HG03097 (cell line): Measurements from ENCODE around the gene SDHAF1.
"Not testable (repeated sequence)": the region's sequence is repeated elsewhere in the genome, so short reads cannot be mapped to it uniquely, and the experiment has no call there.

Source experiments
- ATAC-seq: cut with Tn5 transposase; IDR thresholded peaks from one replicate; pipeline ENCODE4 v1.9.1; 2021; ENCODE audit not compliant: unreplicated experiment, low FRiP score

SDHAF1 gene

DNA sequence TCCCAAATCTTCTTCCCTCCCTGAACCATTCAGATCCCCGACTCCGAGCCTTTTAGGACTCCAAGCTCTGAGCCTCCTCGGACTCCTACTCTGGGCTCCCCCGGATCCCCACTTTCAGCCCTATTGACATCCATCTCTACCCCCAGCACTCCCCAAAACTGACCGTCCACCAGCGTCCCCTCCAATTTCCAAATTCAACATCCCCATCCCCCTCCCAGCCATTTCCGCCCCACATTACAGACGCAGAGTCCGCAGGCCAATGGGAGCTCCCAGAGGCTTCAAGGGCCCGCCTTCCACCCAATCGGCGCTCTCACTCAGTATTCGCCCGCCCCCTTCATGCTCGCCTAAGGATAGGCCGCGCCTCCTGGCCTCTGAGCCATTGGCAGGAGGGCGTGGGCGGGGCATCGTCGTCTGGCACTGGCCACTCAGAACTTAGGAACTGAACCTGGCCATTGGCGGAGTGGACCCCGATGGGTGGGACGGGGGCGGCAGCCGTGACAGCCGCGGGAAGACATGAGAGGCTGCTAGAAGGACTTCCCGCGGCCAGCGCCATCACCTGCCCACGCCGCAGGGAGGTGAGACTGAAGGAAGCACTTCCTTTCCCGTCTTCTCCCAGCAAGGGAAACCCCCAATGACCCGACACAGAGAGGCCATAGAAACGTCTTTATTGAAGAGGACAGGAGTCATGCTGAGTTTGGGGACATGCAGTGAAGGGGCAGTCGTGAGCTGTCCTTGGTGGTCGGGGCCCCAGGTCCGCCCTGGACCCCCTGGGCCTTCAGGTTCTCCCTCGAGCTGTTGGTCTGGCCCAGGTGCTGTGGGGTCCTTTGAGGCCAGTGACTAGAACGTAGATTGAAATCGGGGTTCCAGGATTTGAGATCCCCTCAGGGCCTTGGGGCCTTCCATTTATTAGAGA, 19.3 kb downstream of the SDHAF1 start, which contains the start of gene ALKBH6:
TSS of gene ALKBH6 (minus strand) at position 202 of the 913 bp plus-strand sequence. CDS start 816 bp downstream, outside the sequence.
- peak; percentile 94 for ATAC-seq

DNA sequence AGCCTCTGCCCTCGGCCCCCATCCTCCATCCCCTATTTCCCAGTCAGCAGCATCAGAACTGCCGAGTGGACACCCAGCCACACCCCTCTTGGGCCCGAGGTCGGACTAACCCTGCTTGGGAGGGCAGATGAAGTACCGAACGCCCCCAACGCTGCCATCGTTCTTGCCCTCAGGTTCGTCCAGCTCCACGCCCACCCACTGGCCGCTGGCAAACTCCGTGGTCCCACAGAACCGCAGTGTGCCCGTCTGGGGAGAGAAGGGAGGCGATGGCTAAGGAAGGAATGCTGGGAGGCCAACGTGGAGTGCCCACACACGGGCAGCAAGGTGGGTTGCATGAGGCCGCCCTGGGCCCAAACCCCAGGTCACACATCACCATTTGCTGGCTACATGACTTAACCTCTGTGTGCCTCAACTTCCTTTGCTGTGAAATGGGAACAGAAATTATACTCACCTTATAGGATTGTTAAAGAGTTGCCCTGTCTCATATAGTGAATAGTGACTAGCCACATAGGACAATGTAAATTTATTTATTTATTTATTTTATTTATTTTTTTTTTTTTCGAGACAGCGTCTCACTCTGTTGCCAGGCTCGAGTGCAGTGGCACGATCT, 24.2 kb downstream of the SDHAF1 start:
- no peak for ATAC-seq

DNA sequence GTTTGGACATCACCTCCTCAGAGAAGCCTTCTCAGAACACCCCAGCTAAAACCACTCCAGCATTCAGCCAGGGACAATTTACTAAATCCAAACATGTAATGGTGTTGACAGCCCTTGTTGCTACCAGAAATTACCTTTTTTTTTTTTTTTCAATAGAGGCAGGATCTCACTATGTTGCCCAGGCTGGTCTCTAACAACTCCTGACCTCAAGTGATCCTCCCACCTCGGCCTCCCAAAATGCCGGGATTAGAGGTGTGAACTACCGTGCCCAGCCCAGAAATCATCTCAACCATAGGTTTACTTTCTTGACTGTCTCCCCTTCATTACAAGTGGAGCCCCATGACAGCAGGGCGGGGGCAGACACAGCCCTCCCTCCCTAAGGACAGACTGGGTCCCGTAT, 28.4 kb downstream of the SDHAF1 start:
- ATAC-seq, result no peak

DNA sequence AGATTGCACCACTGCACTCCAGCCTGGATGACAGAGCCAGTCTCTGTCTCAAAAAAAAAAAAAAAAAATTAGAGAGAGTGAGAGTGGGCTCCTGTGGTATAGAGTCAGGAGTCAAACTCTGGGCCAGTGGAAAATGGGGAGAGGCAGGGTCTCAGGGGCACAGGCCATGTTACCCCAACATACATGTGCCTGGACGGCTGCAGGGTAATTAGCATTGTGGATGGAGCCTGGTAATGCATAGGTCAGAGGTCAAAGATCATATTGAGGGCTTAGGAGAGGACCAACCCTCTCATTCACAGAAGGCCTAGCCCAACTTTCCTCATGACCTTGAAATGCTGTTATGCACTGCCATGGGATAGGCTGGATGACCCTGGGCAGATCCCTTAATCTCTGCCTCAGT, 30.6 kb downstream of the SDHAF1 start:
- ATAC-seq, result no peak

DNA sequence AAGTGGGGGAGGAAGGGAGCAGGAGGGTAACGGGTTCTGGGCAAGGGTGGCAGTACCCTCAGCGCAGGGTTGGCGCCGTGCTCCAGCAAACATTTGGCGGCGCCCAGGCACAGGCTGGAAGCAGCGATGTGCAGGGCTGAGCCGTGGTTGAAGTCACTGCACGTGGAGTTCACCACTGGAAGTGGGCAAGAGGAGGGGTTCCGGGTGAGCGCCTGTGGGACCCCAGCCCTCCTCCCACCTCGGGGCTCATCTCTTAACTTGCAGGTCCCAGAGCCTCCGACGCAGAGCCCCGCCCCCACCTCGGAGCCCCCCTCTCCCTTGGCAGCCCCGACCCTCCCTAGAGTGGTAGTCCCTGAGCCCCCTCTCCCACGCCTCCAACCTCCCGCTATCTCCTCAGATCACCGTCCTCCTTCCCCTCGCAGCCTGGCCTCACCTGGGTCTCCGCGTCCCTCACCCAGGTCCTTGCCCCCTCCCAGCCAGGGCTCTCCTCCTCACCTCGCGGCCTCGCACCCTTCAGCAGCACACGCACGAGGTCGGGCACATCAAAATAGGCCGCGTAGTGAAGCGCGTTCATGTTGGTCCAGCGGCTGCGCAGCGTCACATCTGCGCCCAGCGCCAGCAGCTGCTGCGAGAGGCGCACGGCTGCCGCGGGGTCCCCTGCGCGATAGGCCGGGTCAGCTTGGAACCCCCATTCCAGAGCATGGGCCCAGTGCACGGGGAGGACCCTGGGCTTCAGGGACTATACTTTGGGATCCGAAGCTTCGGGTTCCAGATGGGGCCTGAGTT, 31.3 kb downstream of the SDHAF1 start:
- ATAC-seq, result no peak

DNA sequence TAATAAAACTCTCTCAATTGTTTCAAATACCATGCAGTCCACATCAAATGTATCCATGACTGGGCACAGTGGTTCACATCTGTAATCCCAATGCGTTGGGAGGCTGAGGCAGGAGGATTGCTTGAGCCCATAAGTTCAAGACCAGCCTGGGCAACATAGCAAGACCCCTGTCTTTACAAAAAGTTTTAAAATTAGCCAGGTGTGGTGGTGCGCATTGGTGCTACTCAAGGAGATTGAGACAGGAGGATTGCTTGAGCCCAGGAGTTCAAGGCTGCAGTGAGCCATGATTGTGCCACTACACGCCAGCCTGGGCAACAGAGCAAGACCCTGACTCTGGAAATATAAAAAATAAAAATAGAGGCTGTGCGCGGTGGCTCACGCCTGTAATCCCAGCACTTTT, 32.7 kb downstream of the SDHAF1 start:
- no peak for ATAC-seq

DNA sequence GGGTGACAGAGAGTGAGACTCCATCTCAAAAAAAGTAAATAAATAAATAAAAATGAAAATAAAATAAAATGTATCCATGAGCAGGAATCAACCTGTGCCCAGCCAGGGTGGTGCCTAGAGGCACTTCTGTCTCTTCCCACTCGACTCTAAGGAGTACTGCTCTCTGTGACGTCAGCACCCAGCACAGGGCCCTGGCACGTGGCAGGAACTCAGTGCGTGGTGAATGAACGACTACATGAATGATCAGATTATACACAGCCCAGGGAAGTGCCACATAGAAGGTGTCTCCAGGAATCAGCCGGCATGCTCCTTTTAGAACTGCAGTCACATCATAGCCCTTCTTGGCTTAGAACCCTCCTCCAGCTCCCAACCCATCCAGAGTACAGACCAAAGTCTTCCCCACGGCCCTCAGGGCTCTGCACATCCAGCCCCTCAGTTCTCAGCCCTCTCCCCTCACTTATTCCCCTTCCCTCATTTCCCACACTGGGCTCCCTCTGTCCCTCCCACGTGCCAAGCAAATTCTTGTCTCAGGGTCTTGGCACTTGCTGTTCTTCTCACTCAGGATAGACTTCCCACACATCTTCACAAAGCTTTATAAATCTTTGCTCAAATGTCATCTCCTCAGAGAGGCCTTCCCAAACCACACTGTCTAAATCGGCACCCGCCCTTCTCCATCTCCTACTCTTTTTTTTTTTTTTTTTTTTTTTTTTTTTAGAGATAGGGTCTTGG, 33.5 kb downstream of the SDHAF1 start:
- no peak for ATAC-seq

DNA sequence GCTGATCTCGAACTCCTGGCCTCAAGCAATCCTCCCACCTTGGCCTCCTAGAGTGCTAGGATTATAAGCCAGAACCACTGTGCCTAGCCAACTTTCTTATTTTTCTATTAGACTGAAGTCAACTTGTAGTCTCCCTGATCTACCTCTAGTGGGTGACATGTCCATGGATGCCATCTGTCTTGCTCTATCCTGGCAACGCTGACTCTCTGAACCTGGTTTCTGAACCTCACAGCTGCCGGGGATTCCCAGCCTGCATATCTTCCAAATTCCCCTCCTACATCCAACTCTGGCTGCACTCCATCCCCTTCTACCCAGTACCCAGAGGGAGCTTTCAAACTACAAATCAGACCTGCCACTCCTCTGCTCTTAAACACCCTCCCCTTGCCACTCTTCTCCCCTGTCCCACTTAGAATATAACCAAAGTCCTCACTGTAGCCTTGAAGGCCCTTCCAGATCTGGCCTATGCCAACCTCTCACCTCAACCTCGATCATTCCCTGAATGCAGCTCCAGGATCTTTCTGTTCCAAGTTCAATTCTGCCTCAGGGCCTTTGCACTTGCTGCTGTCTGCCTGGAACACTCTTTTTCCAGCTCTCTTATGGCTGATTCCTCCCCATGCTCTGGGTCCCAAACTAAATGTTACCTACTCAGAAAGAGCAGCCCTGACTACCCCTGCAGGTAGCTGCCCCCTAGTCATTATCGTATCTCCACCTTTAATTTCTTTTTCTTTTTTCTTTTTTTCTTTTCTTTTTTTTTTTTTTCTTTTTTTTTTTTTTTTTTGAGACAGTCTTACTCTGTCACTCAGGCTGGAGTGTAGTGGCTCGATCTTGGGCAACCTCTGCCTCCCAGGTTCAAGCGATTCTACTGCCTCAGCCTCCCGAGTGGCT, 35.5 kb downstream of the SDHAF1 start:
- no peak for ATAC-seq

DNA sequence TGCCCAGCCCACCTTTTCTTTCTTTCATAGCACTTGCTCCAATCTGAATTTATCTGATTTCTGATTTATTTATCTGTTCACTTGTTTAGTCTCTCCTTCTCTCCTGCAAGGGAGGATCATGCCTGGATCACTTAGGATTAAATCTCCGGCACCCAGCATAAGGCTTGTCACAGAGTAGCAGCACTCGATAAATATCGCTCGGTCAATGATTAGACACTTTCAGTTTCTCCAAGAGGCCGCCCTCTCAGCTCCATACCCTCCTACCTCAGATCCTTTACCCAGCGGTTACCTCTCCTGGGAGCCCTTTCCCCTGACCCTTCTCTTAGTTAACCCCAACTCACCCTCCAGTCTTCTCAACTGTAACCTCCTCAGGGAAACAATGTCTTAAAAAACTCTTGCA, 36.3 kb downstream of the SDHAF1 start:
- ATAC-seq, result no peak

DNA sequence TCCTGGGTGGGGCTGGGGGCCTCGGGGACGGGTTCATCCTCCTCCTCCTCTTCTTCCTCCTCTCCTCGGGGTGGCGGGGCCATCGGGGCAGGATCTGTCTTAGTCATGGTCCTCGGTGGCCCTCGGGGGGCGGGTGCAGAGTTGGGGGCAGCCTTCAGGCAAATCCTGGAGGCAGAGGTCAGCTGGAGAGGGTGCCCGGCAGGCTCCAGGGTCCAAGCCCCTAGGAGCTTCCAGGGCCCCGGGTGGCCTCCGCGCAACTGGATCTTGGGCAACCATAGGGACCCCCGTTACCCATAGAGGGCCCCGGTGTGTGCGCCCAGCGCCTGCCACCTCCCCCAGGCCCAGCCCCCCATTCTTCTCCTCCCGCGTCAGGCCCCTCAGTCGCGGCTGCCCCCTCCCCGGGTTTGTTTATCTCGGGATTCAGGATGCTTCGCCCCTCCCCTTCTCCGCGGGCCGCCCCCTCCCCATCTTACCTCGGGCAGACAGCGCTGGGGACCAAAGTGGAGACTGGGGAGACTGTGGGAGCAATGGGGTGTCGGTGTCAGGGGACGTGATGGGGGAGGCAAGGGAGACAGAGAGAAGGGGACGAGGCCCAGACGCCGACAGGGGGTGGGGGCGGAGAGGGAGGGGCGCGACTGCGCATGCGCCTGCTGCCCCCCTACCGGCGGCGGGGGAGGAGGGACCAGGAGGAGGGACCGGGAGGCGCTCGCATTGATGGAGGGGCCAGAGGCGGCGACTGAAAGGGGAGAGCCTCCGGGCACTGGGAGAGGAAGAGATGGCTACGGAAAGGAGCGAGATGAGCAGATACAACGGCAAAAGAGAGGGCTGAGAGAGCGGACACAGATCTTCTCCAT, 37.5 kb downstream of the SDHAF1 start, which contains the start of gene CLIP3:
TSS of gene CLIP3 (minus strand) at position 623 of the 854 bp plus-strand sequence. CDS start at position 107, 516 bp downstream.
- ATAC-seq, result no peak

DNA sequence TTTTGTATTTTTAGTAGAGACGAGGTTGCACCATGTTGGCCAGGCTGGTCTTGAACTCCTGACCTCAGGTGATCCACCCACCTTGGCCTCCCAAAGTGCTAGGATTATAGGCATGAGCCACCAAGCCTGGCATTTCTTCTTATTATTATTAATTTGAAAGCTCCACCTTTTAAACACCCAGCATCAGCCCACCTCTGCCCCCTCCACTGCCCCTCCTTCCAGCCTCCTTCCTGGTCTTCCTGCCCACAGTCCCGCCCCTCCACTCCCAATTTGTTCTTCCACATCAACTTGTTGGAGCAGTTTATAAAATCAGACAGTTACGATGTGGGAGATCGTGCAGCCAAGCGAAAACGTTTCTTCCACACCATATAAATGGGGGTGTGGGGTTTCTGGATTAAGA, 45.5 kb downstream of the SDHAF1 start:
- ATAC-seq, result no peak

DNA sequence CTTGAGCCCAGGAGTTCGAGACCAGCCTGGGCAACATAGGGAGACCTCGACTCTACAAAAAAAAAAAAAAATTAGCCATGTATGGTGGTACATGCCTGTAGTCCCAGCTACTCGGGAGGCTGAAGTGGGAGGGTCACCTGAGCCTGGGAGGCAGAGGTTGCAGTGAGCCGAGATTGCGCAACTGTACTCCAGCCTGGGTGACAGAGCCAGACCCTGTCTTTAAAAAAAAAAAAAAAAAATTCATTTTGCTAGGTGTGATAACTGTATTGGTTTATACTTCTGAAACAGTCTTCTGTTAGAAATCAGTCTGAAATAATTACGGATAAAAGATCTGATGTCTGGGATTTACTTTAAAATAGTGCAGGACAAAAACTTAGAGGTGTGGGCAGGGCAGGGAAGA, 46.1 kb downstream of the SDHAF1 start:
- not testable (repeated sequence) for ATAC-seq

DNA sequence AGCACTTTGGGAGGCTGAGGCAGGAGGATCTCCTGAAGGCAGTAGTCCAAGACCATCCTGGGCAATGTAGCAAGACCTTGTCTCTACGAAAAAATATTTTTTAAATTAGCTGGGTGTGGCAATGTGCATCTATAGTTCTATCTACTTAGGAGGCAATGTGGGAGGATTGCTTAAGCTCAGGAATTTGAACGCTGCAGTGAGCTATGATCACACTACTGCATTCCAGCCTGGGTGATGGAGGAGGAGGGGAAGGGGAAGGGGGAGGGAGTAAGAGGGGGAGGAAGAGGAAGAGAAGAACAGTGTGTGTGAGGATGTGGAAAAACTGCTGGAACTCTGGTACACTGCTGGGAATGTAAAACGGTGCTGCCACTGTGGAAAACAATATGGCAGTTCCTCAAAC, 46.8 kb downstream of the SDHAF1 start:
- ATAC-seq, result no peak

DNA sequence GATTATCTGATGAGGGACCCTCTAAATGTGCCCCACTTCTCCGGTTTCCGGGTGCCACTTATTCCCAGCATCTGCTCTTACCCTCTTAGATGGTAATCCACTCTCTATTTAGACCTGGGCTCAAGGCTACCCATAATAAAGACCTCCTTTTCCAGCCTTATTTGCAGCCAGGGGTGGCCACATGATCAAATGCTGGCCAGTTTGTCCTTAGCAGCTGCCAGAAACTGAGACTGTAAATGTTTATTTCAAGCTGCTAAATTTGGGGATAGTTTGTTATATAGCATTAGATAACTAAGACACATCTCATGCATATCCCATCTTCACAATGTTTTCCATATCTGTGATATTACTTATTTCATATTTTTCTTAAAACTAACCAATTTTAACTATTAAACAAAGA, 49.0 kb downstream of the SDHAF1 start:
- ATAC-seq, result no peak
